Pons (tissue), 1 donor: ENCODE measurements around the gene YBX2.
"Not testable (repeated sequence)": the region's sequence is repeated elsewhere in the genome, so short reads cannot be mapped to it uniquely, and the experiment has no call there.

Experiments
- DNase-seq: peaks from one replicate; pipeline ENCODE4 v3.0.0-alpha.2; 2016; ENCODE audit warnings: low spot score

Gene YBX2

GRCh38 chr17:7294614-7295153, at the start of gene YBX2:
Gene YBX2, minus strand, starts transcription at chr17:7294639. Its CDS starts 139 bp downstream, at chr17:7294500.
- DNase-seq = no peak

GRCh38 chr17:7343250-7343649, 48.8 kb upstream of the YBX2 start:
- DNase-seq = no peak

- DNase-seq = no peak
Observed at GRCh38 chr17:7341842-7342241, 47.4 kb upstream of the YBX2 start.

- no peak for DNase-seq
Observed at GRCh38 chr17:7340179-7340578, 45.7 kb upstream of the YBX2 start.

GRCh38 chr17:7337600-7337999, 43.2 kb upstream of the YBX2 start:
- not testable (repeated sequence) for DNase-seq

GRCh38 chr17:7336240-7337175, 42.1 kb upstream of the YBX2 start, which contains the start of gene ACAP1:
Gene ACAP1, plus strand, starts transcription at chr17:7336529. Its CDS starts 206 bp downstream, at chr17:7336735.
- no peak for DNase-seq

GRCh38 chr17:7335765-7336164, 41.3 kb upstream of the YBX2 start:
- DNase-seq = not testable (repeated sequence)

GRCh38 chr17:7334938-7335538, 40.6 kb upstream of the YBX2 start:
- no peak for DNase-seq

GRCh38 chr17:7332600-7333069, 38.2 kb upstream of the YBX2 start:
- DNase-seq = not testable (repeated sequence)

- DNase-seq = no peak
Observed at GRCh38 chr17:7332111-7332510, 37.7 kb upstream of the YBX2 start.

GRCh38 chr17:7330638-7331015, 36.2 kb upstream of the YBX2 start:
- no peak for DNase-seq

GRCh38 chr17:7329997-7330637, 35.7 kb upstream of the YBX2 start:
- DNase-seq = peak; percentile 38

- DNase-seq = peak; percentile 97
Observed at GRCh38 chr17:7329374-7329996, 35.0 kb upstream of the YBX2 start.

- no peak for DNase-seq
Observed at GRCh38 chr17:7328840-7329373, 34.5 kb upstream of the YBX2 start, which contains the start of gene NEURL4. Gene NEURL4, minus strand, starts transcription at chr17:7329335. Its CDS starts 23 bp downstream, at chr17:7329312.

GRCh38 chr17:7328009-7328408, 33.6 kb upstream of the YBX2 start:
- no peak for DNase-seq

GRCh38 chr17:7327501-7327900, 33.1 kb upstream of the YBX2 start:
- DNase-seq = no peak

- DNase-seq = no peak
Observed at GRCh38 chr17:7327056-7327455, 32.6 kb upstream of the YBX2 start.

- no peak for DNase-seq
Observed at GRCh38 chr17:7326186-7326585, 31.7 kb upstream of the YBX2 start.

- no peak for DNase-seq
Observed at GRCh38 chr17:7325031-7325528, 30.6 kb upstream of the YBX2 start.

- DNase-seq = no peak
Observed at GRCh38 chr17:7324438-7324779, 30.0 kb upstream of the YBX2 start.

GRCh38 chr17:7323731-7324437, 29.4 kb upstream of the YBX2 start:
- DNase-seq = no peak
